A549 (cell line): ENCODE results near the gene TMCO2. TPM values are rescaled to one million over a fixed set of nuclear protein-coding genes. Genes with fewer than 3 reads are reported as not detected.

Experiments
- ATAC-seq, 2 experiments: fragments of 200-7000 bp in 1 of 2; fragments of >200 bp in 1 of 2; cut with Nextera tagmentation in 1 of 2; cut with Tn5 transposase in 1 of 2; 3 replicates each; pipeline versions ENCODE4 v1.8.0 to v1.9.1; 2018 to 2020; ENCODE audit warnings: mild to moderate bottlenecking in 1 of 2, moderate library complexity in 1 of 2
- CTCF ChIA-PET: fragments of 300-600 bp; sonication (Branson Sonifier 250); formaldehyde crosslinking; extraction: SDS; loops from one replicate; lab custom pipeline; 2021; ENCODE audit warnings: antibody characterized with exemption, inconsistent platforms; lab: Yijun Ruan, JAX
- POLR2A ChIA-PET: fragments of 350-600 bp; formaldehyde crosslinking; extraction: SDS; loops from one replicate; lab custom pipeline; 2021; ENCODE audit warnings: antibody characterized with exemption, inconsistent platforms; lab: Yijun Ruan, JAX
- DNase-seq, 2 experiments: peaks; one replicate each; pipeline versions ENCODE4 v3.0.0 to v3.0.0-alpha.2; 2011 to 2016; ENCODE audit warnings: low read depth in 1 of 2, low spot score in 1 of 2
- FAIRE-seq: peaks from 2 replicates; lab custom pipeline; 2011; peaks lifted over from hg19 to GRCh38; lab: Jason Lieb, UNC
- H3K27ac ChIP-seq, 2 experiments: fragments of >200 bp; sonication (Bioruptor Twin); formaldehyde crosslinking; 3 replicates each; pipeline ENCODE4 v1.5.1; 2016 to 2017
- H3K4me1 ChIP-seq: fragments of >200 bp; sonication (Bioruptor Twin); formaldehyde crosslinking; 3 replicates; pipeline ENCODE4 v1.6.1; 2016
- H3K4me2 ChIP-seq: fragments of >200 bp; sonication (Bioruptor Twin); formaldehyde crosslinking; 3 replicates; pipeline ENCODE4 v1.6.1; 2016
- H3K4me3 ChIP-seq: fragments of >200 bp; sonication (Bioruptor Twin); formaldehyde crosslinking; 3 replicates; pipeline ENCODE4 v1.5.1; 2016
- H3K9me3 ChIP-seq: fragments of >200 bp; sonication (Bioruptor Twin); formaldehyde crosslinking; 3 replicates; pipeline ENCODE4 v1.6.1; 2016
- BCL3 ChIP-seq: fragments of >200 bp; sonication (Bioruptor Twin); formaldehyde crosslinking; IDR thresholded peaks from 3 replicates; pipeline ENCODE4 v1.6.1; 2016
- CBX8 ChIP-seq: fragments of 200-600 bp; sonication (generic); IDR thresholded peaks from 2 replicates; pipeline ENCODE4 v1.6.1; 2016
- EHMT2 ChIP-seq: fragments of 200-600 bp; sonication (generic); IDR thresholded peaks from 2 replicates; pipeline ENCODE4 v1.6.1; 2016; ENCODE audit warnings: antibody characterized with exemption, low read depth, mild to moderate bottlenecking, moderate library complexity
- EP300 ChIP-seq, 2 experiments: fragments of >200 bp; sonication (Bioruptor Twin); formaldehyde crosslinking; IDR thresholded peaks; 2 replicates in 1 of 2; 3 replicates in 1 of 2; pipeline ENCODE4 v1.6.1; 2016 to 2017
- FOSB ChIP-seq: fragments of 250-450 bp; sonication (Bioruptor Pico); IDR thresholded peaks from 2 replicates; pipeline ENCODE4 v1.5.0; 2020; ENCODE audit warnings: mild to moderate bottlenecking, moderate library complexity
- HMGXB4 ChIP-seq: fragments of 250-450 bp; sonication (Bioruptor Pico); IDR thresholded peaks from 2 replicates; pipeline ENCODE4 v1.5.0; 2021; ENCODE audit warnings: mild to moderate bottlenecking, moderate library complexity, borderline replicate concordance
- HOXB13 ChIP-seq: fragments of 250-450 bp; sonication (Bioruptor Pico); IDR thresholded peaks from 2 replicates; pipeline ENCODE4 v1.5.0; 2020; ENCODE audit warnings: low read depth, mild to moderate bottlenecking, moderate library complexity
- MAFK ChIP-seq: fragments of 450-650 bp; IDR thresholded peaks from 2 replicates; pipeline ENCODE4 v1.6.1; 2014; ENCODE audit not compliant: partially characterized antibody
- MAX ChIP-seq: IDR thresholded peaks from 2 replicates; pipeline ENCODE4 v1.6.1; 2012
- MAZ ChIP-seq: fragments of 150-350 bp; IDR thresholded peaks from 2 replicates; pipeline ENCODE4 v1.6.1; 2014; ENCODE audit warnings: antibody characterized with exemption, low read depth, low read length, borderline replicate concordance
- POLR2A ChIP-seq: IDR thresholded peaks from 2 replicates; pipeline ENCODE4 v1.6.1; 2012; ENCODE audit warnings: mild to moderate bottlenecking, low read length
- RAD21 ChIP-seq, 2 experiments: fragments of >200 bp in 1 of 2; sonication (Bioruptor Twin) in 1 of 2; formaldehyde crosslinking in 1 of 2; IDR thresholded peaks in 1 of 2; conservative IDR thresholded peaks in 1 of 2; 2 replicates in 1 of 2; 3 replicates in 1 of 2; pipeline ENCODE4 v1.6.1; 2012 to 2018; ENCODE audit warnings: inconsistent platforms in 1 of 2
- ZSCAN20 ChIP-seq: fragments of 250-450 bp; sonication (Bioruptor Pico); IDR thresholded peaks from 2 replicates; pipeline ENCODE4 v1.8.0; 2022; ENCODE audit warnings: mild to moderate bottlenecking, moderate library complexity
- WGBS: methylation state at CpG from one replicate; pipeline ENCODE4 v1.1.6; 2017; ENCODE audit errors: missing lambda C conversion rate; 5-methylcytosine and 5-hydroxymethylcytosine counted together
- polyA minus RNA-seq: library from RNA; depleted of rRNA, polyadenylated mRNA; stranded (reverse); fragments of >200 nt; gene quantifications from 2 replicates; pipeline ENCODE4 v1.2.3, GENCODE V29; 2011; rRNA and poly(A)+ RNA removed
- polyA plus RNA-seq, 4 experiments: library from polyadenylated mRNA; depleted of rRNA in 3 of 4; stranded (reverse); fragments of >200 nt; fragmentation: RNase III in 1 of 4; extraction: RNeasy Plus Mini Kit Qiagen cat#74134 plus additional on column Dnase treatment in 1 of 4; gene quantifications; 2 replicates in 3 of 4; 3 replicates in 1 of 4; pipeline ENCODE4 v1.2.3, GENCODE V29; 2011 to 2017

The TMCO2 gene
- polyA plus RNA-seq (2011; rRNA removed): not detected in 2 replicates
- polyA plus RNA-seq (2012; cell fraction: cytosol; rRNA removed): not detected in 2 replicates
- not detected in 2 replicates for polyA plus RNA-seq (2012; cell fraction: nucleus; rRNA removed)
- polyA plus RNA-seq (2017; fragmentation: RNase III; extraction: RNeasy Plus Mini Kit Qiagen cat#74134 plus additional on column Dnase treatment): not detected in 3 replicates
- not detected in 2 replicates for polyA minus RNA-seq

GRCh38 chr1:40247655-40248054 is at the start of gene TMCO2:
TMCO2 (plus strand) TSS chr1:40247937; CDS start chr1:40247994, 57 bp downstream.
- ATAC-seq (no peak), FAIRE-seq (no peak)
- 6% methylated on average over 1 of the region's 1 CpG for WGBS
- Histone ChIP-seq H3K27ac (no peak within 1 kb of the TSS), H3K4me1 (no peaks in the 10 kb centered on the region)
- no peak for TF ChIP-seq POLR2A
- no peak for TF ChIP-seq ZSCAN20
- no peak for TF ChIP-seq RAD21 (conservative IDR thresholded peaks at IDR 0.05 in 1 of 2, IDR thresholded peaks at IDR 0.05 in 1 of 2)
- no peak for TF ChIP-seq HOXB13
- no peak for TF ChIP-seq EP300 (IDR thresholded peaks at IDR 0.05)
- no peak for TF ChIP-seq FOSB
- no peak for TF ChIP-seq CBX8
- TF ChIP-seq, all 56 proteins: peak for 0
- peak in 1 of 2 experiments; percentile 7 for DNase-seq
- no peaks in the 10 kb centered on the region for H3K9me3 ChIP-seq
- ChIA-PET CTCF (interaction anchor here (0.6 to 1.7 kb wide), 3 partner anchors 91 to 104 kb away, joined by 3 to 4 read pairs (median 3); no protein-coding TSS in a partner anchor), POLR2A (no interaction called here)
- H3K4me2 ChIP-seq: no peak within 1 kb of the TSS
- H3K4me3 ChIP-seq: no peak within 1 kb of the TSS

- Histone ChIP-seq H3K4me2 (no peak overlapping the region), H3K4me1 (no peaks in the 10 kb centered on the region), H3K9me3 (no peaks in the 10 kb centered on the region), H3K4me3 (no peak overlapping the region), H3K27ac (no peak overlapping the region)
- no peak for FAIRE-seq
- POLR2A ChIA-PET: no interaction called here
- CTCF ChIA-PET: interaction anchor here (0.7 to 1.7 kb wide), 2 partner anchors 10 to 46 kb away, joined by 3 to 4 read pairs; no protein-coding TSS in a partner anchor
- no peak for ATAC-seq
- TF ChIP-seq MAFK: peak; percentile 81
- TF ChIP-seq MAZ: no peak
- 93% methylated on average over 3 of the region's 3 CpGs for WGBS
- no peak for DNase-seq
These were observed 48.6 kb upstream of the TMCO2 start for GRCh38 chr1:40199126-40199525.

GRCh38 chr1:40204856-40205255 is 42.9 kb upstream of the TMCO2 start:
- Histone ChIP-seq H3K4me2 (no peak overlapping the region), H3K4me3 (no peak overlapping the region), H3K27ac (no peak overlapping the region), H3K4me1 (no peaks in the 10 kb centered on the region), H3K9me3 (no peaks in the 10 kb centered on the region)
- TF ChIP-seq EHMT2: no peak
- no peak for TF ChIP-seq EP300 (IDR thresholded peaks at IDR 0.05)
- TF ChIP-seq CBX8: no peak
- TF ChIP-seq MAX: no peak
- TF ChIP-seq HMGXB4 (CRISPR knock-in tag): no peak
- ChIA-PET POLR2A (no interaction called here), CTCF (interaction anchor here (0.6 to 1.4 kb wide), 2 partner anchors 111 to 200 kb away, joined by 3 read pairs; no protein-coding TSS in a partner anchor)
- FAIRE-seq (no peak), DNase-seq (no peak), ATAC-seq (no peak)
- 90% methylated on average over 4 of the region's 4 CpGs for WGBS

- Histone ChIP-seq H3K4me2 (no peak overlapping the region), H3K9me3 (no peaks in the 10 kb centered on the region), H3K4me1 (no peaks in the 10 kb centered on the region), H3K27ac (no peak overlapping the region), H3K4me3 (no peak overlapping the region)
- DNase-seq (no peak), FAIRE-seq (no peak), ATAC-seq (no peak)
- ChIA-PET CTCF (interaction anchor here (1.5 kb wide), 1 partner anchor 128 kb away, joined by 5 read pairs; no protein-coding TSS in a partner anchor), POLR2A (no interaction called here)
- 75% methylated on average over 3 of the region's 3 CpGs for WGBS
- TF ChIP-seq MAFK (peak; percentile 87), BCL3 (no peak)
These were observed 37.1 kb upstream of the TMCO2 start for GRCh38 chr1:40210511-40211204.
